Esophagus (tissue), 2 donors: ENCODE measurements around the gene RDH5. TPM values are rescaled to one million over a fixed set of nuclear protein-coding genes. Genes with fewer than 3 reads are reported as not detected.

Source experiments
- H3K27ac ChIP-seq, 2 donors: one replicate each; pipeline ENCODE4 v1.5.1; 2013; ENCODE audit warnings: low read depth in 2 of 2, mild to moderate bottlenecking in 2 of 2, inconsistent platforms in 1 of 2, low read length in 1 of 2, moderate library complexity in 1 of 2
- H3K27me3 ChIP-seq, 2 donors: one replicate each; pipeline ENCODE4 v1.6.1; 2013; ENCODE audit warnings: low read length in 2 of 2, control low read depth in 1 of 2, mild to moderate bottlenecking in 1 of 2; ENCODE audit not compliant: insufficient read depth in 2 of 2, control insufficient read depth in 1 of 2
- H3K36me3 ChIP-seq, 2 donors: one replicate each; pipeline ENCODE4 v1.6.1; 2013; ENCODE audit warnings: low read length in 1 of 2; ENCODE audit not compliant: control insufficient read depth in 2 of 2, insufficient read depth in 2 of 2
- H3K4me1 ChIP-seq, 2 donors: one replicate each; pipeline ENCODE4 v1.6.1; 2013; ENCODE audit warnings: low read length in 1 of 2; ENCODE audit not compliant: control insufficient read depth in 2 of 2, insufficient read depth in 2 of 2
- H3K4me3 ChIP-seq, 2 donors: one replicate each; pipeline ENCODE4 v1.5.1; 2013; ENCODE audit warnings: low read length in 2 of 2, mild to moderate bottlenecking in 2 of 2, low read depth in 1 of 2, moderate library complexity in 1 of 2
- H3K9me3 ChIP-seq, 2 donors: one replicate each; pipeline ENCODE4 v1.6.1; 2013; ENCODE audit warnings: mild to moderate bottlenecking in 2 of 2, low read depth in 1 of 2, low read length in 1 of 2, moderate library complexity in 1 of 2; ENCODE audit not compliant: control insufficient read depth in 2 of 2, insufficient read depth in 1 of 2
- WGBS, 2 donors: extraction: QIAGEN DNeasy Blood & Tissue Kit; methylation state at CpG; one replicate each; pipeline ENCODE4 v1.1.7; 2013; 5-methylcytosine and 5-hydroxymethylcytosine counted together
- polyA plus RNA-seq, 2 donors: library from polyadenylated mRNA; stranded (reverse); fragments of 200-250 nt; gene quantifications; one replicate each; pipeline ENCODE4 v1.2.3, GENCODE V29; 2013
- donor health status: healthy with polysubstance abuse.
- donor health status: Bipolar disorder and iron deficiency.

Gene RDH5
- polyA plus RNA-seq, 2 donors, result 3.3 to 12.7 TPM

- WGBS, 2 donors, result 94 to 95% methylated on average over 19 to 20 of the region's 20 CpGs
- Histone ChIP-seq H3K9me3 (no peaks in the 10 kb centered on the region), H3K27me3 (no peaks in the 10 kb centered on the region), H3K4me1 (peaks cover 0 to 7% of the 10 kb centered on the region in 2 donors), H3K4me3 (no peak overlapping the region), H3K27ac (no peak overlapping the region), H3K36me3 (no peaks in the 10 kb centered on the region)
Measured at GRCh38 chr12:55684761-55685370, 35.3 kb upstream of the RDH5 start.

- H3K9me3 ChIP-seq, result no peaks in the 10 kb centered on the region
- 89 to 92% methylated on average over 5 of the region's 5 CpGs for WGBS, 2 donors
Measured at GRCh38 chr12:55685671-55686070, 34.5 kb upstream of the RDH5 start.

GRCh38 chr12:55686366-55687010 lies 33.7 kb upstream of the RDH5 start:
- Histone ChIP-seq H3K4me3 (no peak overlapping the region), H3K27ac (no peak overlapping the region), H3K36me3 (no peaks in the 10 kb centered on the region), H3K27me3 (no peaks in the 10 kb centered on the region), H3K9me3 (no peaks in the 10 kb centered on the region), H3K4me1 (peaks cover 0 to 4% of the 10 kb centered on the region in 2 donors)
- 86 to 94% methylated on average over 9 of the region's 9 CpGs for WGBS, 2 donors

More at GRCh38 chr12:55685671-55686070, 34.5 kb upstream of the RDH5 start:
- Histone ChIP-seq H3K27ac (no peak overlapping the region), H3K27me3 (no peaks in the 10 kb centered on the region), H3K4me1 (peaks cover 0 to 7% of the 10 kb centered on the region in 2 donors), H3K4me3 (no peak overlapping the region), H3K36me3 (no peaks in the 10 kb centered on the region)

GRCh38 chr12:55687746-55688145 lies 32.4 kb upstream of the RDH5 start:
- H3K9me3 ChIP-seq, result no peaks in the 10 kb centered on the region
- H3K27me3 ChIP-seq, result no peaks in the 10 kb centered on the region
- no peak overlapping the region for H3K27ac ChIP-seq
- no peaks in the 10 kb centered on the region for H3K4me1 ChIP-seq
- no peak overlapping the region for H3K4me3 ChIP-seq
- no peaks in the 10 kb centered on the region for H3K36me3 ChIP-seq

GRCh38 chr12:55688716-55689655 lies 31.2 kb upstream of the RDH5 start:
- WGBS, 2 donors, result 87 to 90% methylated on average over 16 of the region's 16 CpGs
- H3K4me3 ChIP-seq, result no peak overlapping the region
- H3K9me3 ChIP-seq, result no peaks in the 10 kb centered on the region
- H3K27me3 ChIP-seq, result no peaks in the 10 kb centered on the region
- no peaks in the 10 kb centered on the region for H3K4me1 ChIP-seq
- H3K27ac ChIP-seq, result no peak overlapping the region
- no peaks in the 10 kb centered on the region for H3K36me3 ChIP-seq

- Histone ChIP-seq H3K4me1 (no peaks in the 10 kb centered on the region), H3K4me3 (no peak overlapping the region), H3K36me3 (peaks cover 0 to 2% of the 10 kb centered on the region in 2 donors), H3K27me3 (no peaks in the 10 kb centered on the region), H3K27ac (no peak overlapping the region), H3K9me3 (no peaks in the 10 kb centered on the region)
- 90 to 94% methylated on average over 12 of the region's 12 CpGs for WGBS, 2 donors
Measured at GRCh38 chr12:55692631-55693322, 27.4 kb upstream of the RDH5 start.

- Histone ChIP-seq H3K27me3 (no peaks in the 10 kb centered on the region), H3K4me1 (no peaks in the 10 kb centered on the region), H3K4me3 (no peak overlapping the region), H3K36me3 (peaks cover 0 to 3% of the 10 kb centered on the region in 2 donors), H3K9me3 (no peaks in the 10 kb centered on the region), H3K27ac (no peak overlapping the region)
- 85 to 89% methylated on average over 7 of the region's 7 CpGs for WGBS, 2 donors
Measured at GRCh38 chr12:55693323-55694187, 26.6 kb upstream of the RDH5 start.

GRCh38 chr12:55694188-55694515 lies 26.0 kb upstream of the RDH5 start:
- H3K4me1 ChIP-seq, result no peaks in the 10 kb centered on the region
- no peaks in the 10 kb centered on the region for H3K27me3 ChIP-seq
- no peak overlapping the region for H3K4me3 ChIP-seq
- H3K36me3 ChIP-seq, result peaks cover 0 to 3% of the 10 kb centered on the region in 2 donors
- no peaks in the 10 kb centered on the region for H3K9me3 ChIP-seq
- 95 to 96% methylated on average over 7 of the region's 7 CpGs for WGBS, 2 donors
- H3K27ac ChIP-seq, result no peak overlapping the region
